Ishikawa (cell line): Measurements from ENCODE around the gene CFTR.

Experiments used
- CEBPB ChIP-seq: IDR thresholded peaks from 2 replicates; pipeline ENCODE4 v1.6.1; 2012
- CREB1 ChIP-seq: IDR thresholded peaks from 2 replicates; pipeline ENCODE4 v1.6.1; 2012; ENCODE audit warnings: low read depth
- EGR1 ChIP-seq: IDR thresholded peaks from 2 replicates; pipeline ENCODE4 v1.6.1; 2012
- EP300 ChIP-seq: IDR thresholded peaks from 2 replicates; pipeline ENCODE4 v1.6.1; 2012; ENCODE audit warnings: borderline replicate concordance
- FOXM1 ChIP-seq: IDR thresholded peaks from 2 replicates; pipeline ENCODE4 v1.6.1; 2012; ENCODE audit warnings: low read depth, borderline replicate concordance
- NFIC ChIP-seq: IDR thresholded peaks from 2 replicates; pipeline ENCODE4 v1.6.1; 2012
- RAD21 ChIP-seq: IDR thresholded peaks from 2 replicates; pipeline ENCODE4 v1.6.1; 2012; ENCODE audit warnings: low read depth
- TAF1 ChIP-seq: IDR thresholded peaks from 2 replicates; pipeline ENCODE4 v1.6.1; 2012; ENCODE audit warnings: low read depth, mild to moderate bottlenecking
- TCF12 ChIP-seq: IDR thresholded peaks from 2 replicates; pipeline ENCODE4 v1.6.1; 2012; ENCODE audit warnings: low read depth
- TEAD4 ChIP-seq: IDR thresholded peaks from 2 replicates; pipeline ENCODE4 v1.6.1; 2012
- YY1 ChIP-seq: IDR thresholded peaks from 2 replicates; pipeline ENCODE4 v1.6.1; 2012; ENCODE audit warnings: low read depth
- ZBTB7A ChIP-seq: IDR thresholded peaks from 2 replicates; pipeline ENCODE4 v1.6.1; 2012; ENCODE audit warnings: low read depth
- TF ChIP-seq, protein P1 (sequence below): IDR thresholded peaks from 2 replicates; pipeline ENCODE4 v1.6.1; 2012; ENCODE audit warnings: low read depth, mild to moderate bottlenecking
- TF ChIP-seq, protein P2 (sequence below): IDR thresholded peaks from 2 replicates; pipeline ENCODE4 v1.6.1; 2012
- TF ChIP-seq, protein P3 (sequence below): IDR thresholded peaks from 2 replicates; pipeline ENCODE4 v1.6.1; 2012

The CFTR gene

DNA sequence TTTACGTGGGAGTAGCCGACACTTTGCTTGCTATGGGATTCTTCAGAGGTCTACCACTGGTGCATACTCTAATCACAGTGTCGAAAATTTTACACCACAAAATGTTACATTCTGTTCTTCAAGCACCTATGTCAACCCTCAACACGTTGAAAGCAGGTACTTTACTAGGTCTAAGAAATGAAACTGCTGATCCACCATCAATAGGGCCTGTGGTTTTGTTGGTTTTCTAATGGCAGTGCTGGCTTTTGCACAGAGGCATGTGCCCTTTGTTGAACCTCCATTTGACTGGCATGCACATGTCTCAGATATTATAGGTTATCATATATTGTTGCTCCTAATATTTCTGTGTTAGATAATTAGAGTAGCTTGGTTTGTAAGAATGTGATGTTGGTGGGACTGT lies 123.8 kb downstream of the CFTR start:
- no peak for TF ChIP-seq FOXM1

DNA sequence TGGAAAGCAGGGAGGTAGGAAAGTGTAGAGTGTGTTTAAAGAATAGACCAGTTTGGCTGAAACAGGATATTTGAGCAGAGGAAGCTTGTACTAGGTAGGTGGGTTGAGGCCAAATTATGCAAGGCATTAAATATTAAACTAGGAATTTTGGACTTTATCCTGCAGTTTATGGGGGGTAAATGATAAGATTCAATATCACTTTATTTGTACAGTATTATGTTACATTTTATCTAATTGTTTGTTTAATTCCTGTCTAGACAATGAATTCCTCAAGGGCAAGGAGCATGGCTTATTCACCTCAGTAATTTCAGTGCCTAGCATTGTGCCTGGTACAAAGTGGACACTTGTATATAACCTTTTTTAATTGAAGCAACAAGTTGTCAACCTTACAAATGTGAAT lies 125.9 kb downstream of the CFTR start:
- TF ChIP-seq EP300 (no peak), ZBTB7A (no peak), TAF1 (no peak), EGR1 (no peak), CEBPB (no peak), RAD21 (no peak), TEAD4 (no peak), TCF12 (no peak), NFIC (no peak), FOXM1 (no peak), YY1 (no peak), CREB1 (no peak)
- TF ChIP-seq, protein P1, sequence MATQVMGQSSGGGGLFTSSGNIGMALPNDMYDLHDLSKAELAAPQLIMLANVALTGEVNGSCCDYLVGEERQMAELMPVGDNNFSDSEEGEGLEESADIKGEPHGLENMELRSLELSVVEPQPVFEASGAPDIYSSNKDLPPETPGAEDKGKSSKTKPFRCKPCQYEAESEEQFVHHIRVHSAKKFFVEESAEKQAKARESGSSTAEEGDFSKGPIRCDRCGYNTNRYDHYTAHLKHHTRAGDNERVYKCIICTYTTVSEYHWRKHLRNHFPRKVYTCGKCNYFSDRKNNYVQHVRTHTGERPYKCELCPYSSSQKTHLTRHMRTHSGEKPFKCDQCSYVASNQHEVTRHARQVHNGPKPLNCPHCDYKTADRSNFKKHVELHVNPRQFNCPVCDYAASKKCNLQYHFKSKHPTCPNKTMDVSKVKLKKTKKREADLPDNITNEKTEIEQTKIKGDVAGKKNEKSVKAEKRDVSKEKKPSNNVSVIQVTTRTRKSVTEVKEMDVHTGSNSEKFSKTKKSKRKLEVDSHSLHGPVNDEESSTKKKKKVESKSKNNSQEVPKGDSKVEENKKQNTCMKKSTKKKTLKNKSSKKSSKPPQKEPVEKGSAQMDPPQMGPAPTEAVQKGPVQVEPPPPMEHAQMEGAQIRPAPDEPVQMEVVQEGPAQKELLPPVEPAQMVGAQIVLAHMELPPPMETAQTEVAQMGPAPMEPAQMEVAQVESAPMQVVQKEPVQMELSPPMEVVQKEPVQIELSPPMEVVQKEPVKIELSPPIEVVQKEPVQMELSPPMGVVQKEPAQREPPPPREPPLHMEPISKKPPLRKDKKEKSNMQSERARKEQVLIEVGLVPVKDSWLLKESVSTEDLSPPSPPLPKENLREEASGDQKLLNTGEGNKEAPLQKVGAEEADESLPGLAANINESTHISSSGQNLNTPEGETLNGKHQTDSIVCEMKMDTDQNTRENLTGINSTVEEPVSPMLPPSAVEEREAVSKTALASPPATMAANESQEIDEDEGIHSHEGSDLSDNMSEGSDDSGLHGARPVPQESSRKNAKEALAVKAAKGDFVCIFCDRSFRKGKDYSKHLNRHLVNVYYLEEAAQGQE: no peak
- TF ChIP-seq, protein P2, sequence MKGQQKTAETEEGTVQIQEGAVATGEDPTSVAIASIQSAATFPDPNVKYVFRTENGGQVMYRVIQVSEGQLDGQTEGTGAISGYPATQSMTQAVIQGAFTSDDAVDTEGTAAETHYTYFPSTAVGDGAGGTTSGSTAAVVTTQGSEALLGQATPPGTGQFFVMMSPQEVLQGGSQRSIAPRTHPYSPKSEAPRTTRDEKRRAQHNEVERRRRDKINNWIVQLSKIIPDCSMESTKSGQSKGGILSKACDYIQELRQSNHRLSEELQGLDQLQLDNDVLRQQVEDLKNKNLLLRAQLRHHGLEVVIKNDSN: no peak
- TF ChIP-seq, protein P3, sequence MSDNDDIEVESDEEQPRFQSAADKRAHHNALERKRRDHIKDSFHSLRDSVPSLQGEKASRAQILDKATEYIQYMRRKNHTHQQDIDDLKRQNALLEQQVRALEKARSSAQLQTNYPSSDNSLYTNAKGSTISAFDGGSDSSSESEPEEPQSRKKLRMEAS: no peak

DNA sequence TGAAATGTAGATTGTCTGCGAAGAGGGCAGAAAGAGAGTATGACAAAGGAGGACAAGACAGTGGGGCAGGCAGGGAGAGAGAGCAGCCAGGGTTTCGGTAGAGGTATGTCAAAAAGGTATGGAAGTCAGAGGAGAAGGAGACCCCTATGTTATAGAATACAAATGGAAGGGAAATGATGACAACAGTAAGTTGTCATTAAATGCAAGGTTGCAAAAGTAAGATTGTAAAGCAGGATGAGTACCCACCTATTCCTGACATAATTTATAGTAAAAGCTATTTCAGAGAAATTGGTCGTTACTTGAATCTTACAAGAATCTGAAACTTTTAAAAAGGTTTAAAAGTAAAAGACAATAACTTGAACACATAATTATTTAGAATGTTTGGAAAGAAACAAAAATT lies 126.3 kb downstream of the CFTR start:
- TF ChIP-seq, protein P3: no peak
- TF ChIP-seq, protein P1: no peak
- TF ChIP-seq NFIC (no peak), TCF12 (no peak), ZBTB7A (no peak), YY1 (no peak), CEBPB (no peak), FOXM1 (no peak), EP300 (no peak), TAF1 (no peak), TEAD4 (no peak), EGR1 (no peak), CREB1 (no peak)

DNA sequence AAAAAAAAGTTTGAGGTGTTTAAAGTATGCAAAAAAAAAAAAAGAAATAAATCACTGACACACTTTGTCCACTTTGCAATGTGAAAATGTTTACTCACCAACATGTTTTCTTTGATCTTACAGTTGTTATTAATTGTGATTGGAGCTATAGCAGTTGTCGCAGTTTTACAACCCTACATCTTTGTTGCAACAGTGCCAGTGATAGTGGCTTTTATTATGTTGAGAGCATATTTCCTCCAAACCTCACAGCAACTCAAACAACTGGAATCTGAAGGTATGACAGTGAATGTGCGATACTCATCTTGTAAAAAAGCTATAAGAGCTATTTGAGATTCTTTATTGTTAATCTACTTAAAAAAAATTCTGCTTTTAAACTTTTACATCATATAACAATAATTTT lies 130.6 kb downstream of the CFTR start:
- TF ChIP-seq TAF1 (no peak), EP300 (no peak), TEAD4 (no peak), RAD21 (no peak), CEBPB (no peak), TCF12 (no peak), ZBTB7A (no peak), EGR1 (no peak), YY1 (no peak), CREB1 (no peak), FOXM1 (no peak), NFIC (no peak)
- TF ChIP-seq, protein P1: no peak
- TF ChIP-seq, protein P2: no peak
- TF ChIP-seq, protein P3: no peak

DNA sequence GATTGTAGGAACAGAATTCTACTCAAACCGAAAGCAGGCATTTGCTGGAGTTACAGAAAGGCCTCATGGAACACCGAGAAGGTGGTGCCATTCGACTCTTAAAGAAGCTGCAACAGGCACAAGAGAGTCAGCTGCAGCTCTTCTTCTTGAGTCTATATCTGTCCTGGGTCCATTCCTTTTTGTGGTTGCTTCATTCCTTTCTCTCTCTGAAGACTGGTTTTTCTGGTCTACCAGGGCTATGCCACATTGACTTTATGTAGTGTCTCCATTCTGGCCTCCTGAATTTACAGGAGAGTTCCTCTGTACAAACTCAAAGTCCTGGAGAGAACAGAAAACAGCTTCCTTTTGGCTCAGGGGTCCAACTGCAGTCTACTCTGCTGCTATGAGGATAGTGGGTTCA lies 132.8 kb downstream of the CFTR start:
- TF ChIP-seq TCF12 (no peak), CEBPB (no peak), YY1 (no peak), CREB1 (no peak)
- TF ChIP-seq, protein P2: no peak
- TF ChIP-seq, protein P3: no peak
